ENCODE measurements around the gene HSPA12A.

GRCh38 chr10:116769368-116769767 is 27.0 kb upstream of the HSPA12A start:
- TF ChIP-seq TAF1 (IDR thresholded peaks at IDR 0.05; ENCODE audit: low read depth, low read length) (no peak), PAX5 (IDR thresholded peaks at IDR 0.05; ENCODE audit: insufficient read depth, low read length, severe bottlenecking) (no peak), POLR2AphosphoS5 (IDR thresholded peaks at IDR 0.05; ENCODE audit: low read depth, low read length) (no peak), POLR2A (IDR thresholded peaks at IDR 0.05; ENCODE audit: low read depth, low read length) (no peak)
